CD4-positive, alpha-beta T cell treated with Interleukin-15 for 4 hours (primary cell): ENCODE data around the gene MMP14.
"Not testable (repeated sequence)": the region's sequence is repeated elsewhere in the genome, so short reads cannot be mapped to it uniquely, and the experiment has no call there.

Experiments
- DNase-seq: peaks from one replicate; pipeline ENCODE4 v3.0.0-alpha.2; 2020; ENCODE audit warnings: low spot score

Gene MMP14

GRCh38 chr14:22836301-22837113 is at the start of gene MMP14:
Gene MMP14 (plus strand): TSS chr14:22836585. CDS start chr14:22836818, 233 bp downstream.
- no peak for DNase-seq

- no peak for DNase-seq
Observed at GRCh38 chr14:22786685-22787084, 49.7 kb upstream of the MMP14 start.

- no peak for DNase-seq
Observed at GRCh38 chr14:22791301-22791700, 45.1 kb upstream of the MMP14 start.

GRCh38 chr14:22792158-22792557 is 44.2 kb upstream of the MMP14 start:
- no peak for DNase-seq

- not testable (repeated sequence) for DNase-seq
Observed at GRCh38 chr14:22793550-22793949, 42.8 kb upstream of the MMP14 start.

GRCh38 chr14:22793976-22794375 is 42.4 kb upstream of the MMP14 start:
- DNase-seq: no peak

GRCh38 chr14:22794551-22794951 is 41.8 kb upstream of the MMP14 start:
- DNase-seq: no peak

- DNase-seq: no peak
Observed at GRCh38 chr14:22796087-22796707, 40.2 kb upstream of the MMP14 start.

GRCh38 chr14:22797017-22797917 is 39.1 kb upstream of the MMP14 start:
- no peak for DNase-seq

GRCh38 chr14:22798528-22798927 is 37.9 kb upstream of the MMP14 start:
- DNase-seq: no peak

- DNase-seq: no peak
Observed at GRCh38 chr14:22800346-22800745, 36.0 kb upstream of the MMP14 start.

- DNase-seq: no peak
Observed at GRCh38 chr14:22801716-22802115, 34.7 kb upstream of the MMP14 start.

- no peak for DNase-seq
Observed at GRCh38 chr14:22802860-22803686, 33.3 kb upstream of the MMP14 start.

- DNase-seq: no peak
Observed at GRCh38 chr14:22803687-22803974, 32.8 kb upstream of the MMP14 start.

GRCh38 chr14:22805235-22805634 is 31.1 kb upstream of the MMP14 start:
- not testable (repeated sequence) for DNase-seq

- DNase-seq: no peak
Observed at GRCh38 chr14:22807432-22808087, 28.8 kb upstream of the MMP14 start.

GRCh38 chr14:22808388-22809209 is 27.8 kb upstream of the MMP14 start:
- DNase-seq: no peak

- no peak for DNase-seq
Observed at GRCh38 chr14:22811722-22812121, 24.7 kb upstream of the MMP14 start.

- no peak for DNase-seq
Observed at GRCh38 chr14:22812744-22813143, 23.6 kb upstream of the MMP14 start.

- no peak for DNase-seq
Observed at GRCh38 chr14:22813145-22813544, 23.2 kb upstream of the MMP14 start.
